Measurements from ENCODE around the gene PDE3A.

Gene PDE3A

DNA sequence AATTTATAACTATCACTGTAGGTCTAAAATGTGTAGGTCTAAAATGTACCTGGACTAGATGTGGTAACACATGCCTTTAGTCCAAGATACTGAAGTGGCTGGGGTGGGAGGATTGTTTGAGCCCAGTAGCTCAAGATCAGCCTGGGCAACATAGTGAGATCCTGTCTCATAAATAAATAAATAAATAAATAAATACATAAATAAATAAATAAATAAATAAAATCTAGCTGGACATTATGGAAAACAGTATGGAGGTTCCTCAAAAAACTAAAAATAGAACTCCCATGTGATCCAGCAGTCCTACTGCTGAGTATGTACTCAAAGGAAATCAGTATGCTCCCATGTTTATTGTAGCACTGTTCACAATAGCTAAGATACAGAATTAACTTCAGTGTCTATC is 24.0 kb downstream of the PDE3A start:
- TF ChIP-seq, protein P1, sequence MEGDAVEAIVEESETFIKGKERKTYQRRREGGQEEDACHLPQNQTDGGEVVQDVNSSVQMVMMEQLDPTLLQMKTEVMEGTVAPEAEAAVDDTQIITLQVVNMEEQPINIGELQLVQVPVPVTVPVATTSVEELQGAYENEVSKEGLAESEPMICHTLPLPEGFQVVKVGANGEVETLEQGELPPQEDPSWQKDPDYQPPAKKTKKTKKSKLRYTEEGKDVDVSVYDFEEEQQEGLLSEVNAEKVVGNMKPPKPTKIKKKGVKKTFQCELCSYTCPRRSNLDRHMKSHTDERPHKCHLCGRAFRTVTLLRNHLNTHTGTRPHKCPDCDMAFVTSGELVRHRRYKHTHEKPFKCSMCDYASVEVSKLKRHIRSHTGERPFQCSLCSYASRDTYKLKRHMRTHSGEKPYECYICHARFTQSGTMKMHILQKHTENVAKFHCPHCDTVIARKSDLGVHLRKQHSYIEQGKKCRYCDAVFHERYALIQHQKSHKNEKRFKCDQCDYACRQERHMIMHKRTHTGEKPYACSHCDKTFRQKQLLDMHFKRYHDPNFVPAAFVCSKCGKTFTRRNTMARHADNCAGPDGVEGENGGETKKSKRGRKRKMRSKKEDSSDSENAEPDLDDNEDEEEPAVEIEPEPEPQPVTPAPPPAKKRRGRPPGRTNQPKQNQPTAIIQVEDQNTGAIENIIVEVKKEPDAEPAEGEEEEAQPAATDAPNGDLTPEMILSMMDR (IDR thresholded peaks at IDR 0.05; ENCODE audit: extremely low read depth, missing control alignments): no peak
- no peak for DNase-seq (ENCODE audit: low spot score)

DNA sequence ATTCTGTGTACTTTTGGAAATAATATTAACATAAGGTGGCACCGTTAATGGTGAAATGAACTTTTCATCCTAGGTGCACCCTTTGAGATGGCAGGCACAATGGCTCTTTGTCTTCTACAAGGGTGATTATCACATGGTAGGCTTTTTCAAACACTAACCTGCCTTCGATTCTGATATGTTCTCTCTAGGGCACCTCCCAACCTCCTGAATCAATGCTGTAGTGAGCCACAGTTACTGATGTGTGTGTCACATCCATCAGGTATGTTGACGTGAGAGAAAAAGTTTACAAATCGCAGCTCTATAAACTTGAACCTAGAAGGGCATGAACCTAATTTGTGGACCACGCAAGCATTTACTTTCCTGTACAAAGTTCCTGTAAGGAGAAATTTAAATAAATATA is 25.4 kb downstream of the PDE3A start:
- DNase-seq (ENCODE audit: low spot score): no peak
- TF ChIP-seq, protein P1 (IDR thresholded peaks at IDR 0.05; ENCODE audit: extremely low read depth, missing control alignments): no peak

DNA sequence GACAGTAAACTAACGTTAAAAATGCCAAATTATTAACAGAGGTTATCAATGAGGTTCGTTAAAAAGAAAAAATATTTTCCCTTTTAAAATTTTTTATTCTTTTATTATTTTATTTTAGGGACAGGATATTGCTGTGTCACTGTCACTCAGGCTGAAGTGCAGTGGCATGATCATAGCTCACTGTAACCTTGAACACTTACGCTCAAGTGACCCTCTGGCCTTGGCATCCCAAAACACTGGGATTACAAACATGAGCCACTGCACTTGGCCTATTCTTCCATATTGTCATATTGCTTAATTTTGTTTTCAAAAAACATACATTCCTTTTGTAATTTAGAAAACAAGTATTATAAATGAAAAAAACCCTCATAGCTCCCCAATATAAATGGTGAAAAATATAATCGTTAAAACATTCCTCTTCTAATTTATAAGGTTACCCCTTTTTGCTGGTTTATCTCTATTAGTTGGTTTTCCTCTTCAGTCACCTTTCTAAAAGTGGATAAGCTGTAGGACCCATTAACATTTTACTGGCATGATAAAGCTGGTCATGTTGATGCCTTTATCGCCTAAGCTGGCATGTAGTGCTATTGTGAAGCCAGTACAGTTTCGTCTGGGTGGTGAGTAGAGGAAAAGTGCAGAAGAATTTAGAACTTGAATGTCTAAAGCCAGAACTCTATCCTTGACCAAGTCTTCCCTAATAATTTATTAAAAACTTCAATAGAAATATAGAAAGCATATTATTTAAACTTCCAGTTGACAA is 27.6 kb downstream of the PDE3A start:
- DNase-seq (ENCODE audit: low spot score): no peak
- TF ChIP-seq, protein P1 (IDR thresholded peaks at IDR 0.05; ENCODE audit: extremely low read depth, missing control alignments): no peak

DNA sequence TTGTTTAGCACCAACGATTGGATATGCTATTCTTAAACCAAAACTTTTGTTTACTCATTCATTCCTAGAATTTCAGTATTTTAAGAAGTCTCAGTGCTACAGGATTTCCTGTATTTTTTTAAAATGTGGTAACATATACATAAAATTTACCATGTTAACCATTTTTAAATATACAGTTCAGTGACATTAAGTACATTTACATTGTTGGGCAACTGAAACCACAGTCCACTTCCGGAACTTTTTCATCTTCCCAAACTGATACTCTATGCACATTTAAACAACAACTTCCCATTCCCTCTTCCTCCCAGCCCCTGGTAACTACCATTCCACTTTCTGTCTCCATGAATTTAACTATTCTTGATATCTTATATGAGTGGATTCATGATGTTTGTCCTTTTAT is 30.3 kb downstream of the PDE3A start:
- DNase-seq (ENCODE audit: low spot score): no peak
- TF ChIP-seq, protein P1 (IDR thresholded peaks at IDR 0.05; ENCODE audit: extremely low read depth, missing control alignments): no peak

DNA sequence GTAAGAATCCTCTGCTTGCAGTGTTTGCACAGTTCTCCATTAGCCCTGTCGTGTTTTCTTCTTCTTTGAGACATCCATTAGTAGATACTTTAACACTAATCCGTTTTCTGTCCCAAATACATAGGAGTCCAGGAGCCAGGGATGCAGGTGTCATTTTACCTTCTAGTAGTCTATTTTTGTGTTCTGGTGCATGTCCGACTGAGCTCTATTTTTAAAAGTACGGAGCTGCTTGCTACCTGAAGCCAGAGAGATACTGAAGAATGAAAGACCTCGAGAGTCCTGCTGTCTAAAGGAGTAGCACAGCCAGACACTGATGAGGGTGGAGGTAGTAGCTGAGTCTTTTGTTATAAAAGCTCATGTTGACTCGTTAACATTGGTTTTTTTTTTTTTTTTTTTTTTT is 31.7 kb downstream of the PDE3A start:
- TF ChIP-seq, protein P1 (IDR thresholded peaks at IDR 0.05; ENCODE audit: extremely low read depth, missing control alignments): no peak
- DNase-seq (ENCODE audit: low spot score): no peak

DNA sequence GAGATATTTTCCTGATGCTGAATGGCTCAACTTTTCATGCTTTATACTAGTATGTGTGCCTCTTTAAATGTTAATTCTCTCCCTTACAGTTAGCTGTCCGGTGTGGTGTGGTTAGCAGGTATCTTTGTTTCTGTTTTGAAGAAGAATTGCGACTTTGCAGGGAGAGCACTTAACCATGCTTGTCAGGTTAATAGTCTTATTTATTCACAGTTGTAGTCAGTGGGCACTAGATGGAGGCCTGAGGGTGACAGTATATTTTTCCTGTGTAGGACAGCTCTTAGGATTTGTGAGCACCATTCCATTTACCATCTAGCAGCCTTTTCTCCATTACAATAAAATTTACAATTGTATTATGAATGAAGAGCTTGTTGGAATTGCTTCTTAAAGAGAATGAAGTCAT is 34.9 kb downstream of the PDE3A start:
- TF ChIP-seq, protein P1 (IDR thresholded peaks at IDR 0.05; ENCODE audit: extremely low read depth, missing control alignments): no peak
- DNase-seq (ENCODE audit: low spot score): no peak

DNA sequence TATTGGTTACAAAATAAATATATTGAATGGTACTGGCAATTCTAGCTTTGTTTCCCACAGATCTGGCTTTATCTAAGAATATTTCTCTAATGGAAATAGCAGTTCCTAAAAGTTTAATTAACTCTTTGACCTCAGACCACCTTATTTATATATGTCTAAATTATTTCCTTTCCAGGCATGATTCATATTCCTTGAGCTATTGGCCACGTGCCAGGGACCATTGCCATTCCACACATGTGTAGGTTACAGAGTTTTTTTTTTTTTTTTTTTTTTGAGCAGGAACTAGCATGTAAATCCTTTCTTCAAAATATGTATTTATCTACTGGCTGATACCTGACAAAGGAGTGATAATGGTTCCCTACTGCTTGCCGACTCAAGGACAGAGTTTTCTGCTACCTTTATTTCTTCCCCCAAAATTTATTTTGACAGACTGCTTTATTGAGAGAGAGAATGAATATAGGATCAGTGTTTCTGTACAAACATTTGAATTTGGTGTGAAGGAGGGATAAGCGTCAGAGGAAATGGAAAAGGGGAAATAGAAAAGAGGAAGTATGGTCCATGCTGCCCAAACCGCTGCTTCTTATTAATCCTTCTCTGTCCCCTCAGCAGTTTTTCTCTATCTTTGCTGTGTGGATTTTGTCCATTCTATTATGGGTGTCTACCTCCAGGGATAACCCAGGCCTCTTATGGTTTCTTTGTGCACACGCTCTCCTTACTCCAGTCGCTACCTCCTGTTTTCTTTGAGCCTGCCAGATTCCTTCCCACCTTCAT is 36.4 kb downstream of the PDE3A start:
- TF ChIP-seq, protein P1 (IDR thresholded peaks at IDR 0.05; ENCODE audit: extremely low read depth, missing control alignments): no peak

More for the DNA sequence above, 36.4 kb downstream of the PDE3A start:
- no peak for DNase-seq (ENCODE audit: low spot score)
